Loucy (cell line): ENCODE data around the gene SLC45A2.

Experiments used
- EZH2phosphoT487 ChIP-seq: fragments of 200-600 bp; IDR thresholded peaks from 2 replicates; pipeline ENCODE4 v1.6.1; 2018; ENCODE audit warnings: antibody characterized with exemption, mild to moderate bottlenecking, moderate library complexity, borderline replicate concordance
- TF ChIP-seq, protein P1 (sequence below): fragments of 200-600 bp; sonication (generic); conservative IDR thresholded peaks from 2 replicates; pipeline ENCODE4 v1.5.1; 2014; ENCODE audit warnings: mild to moderate bottlenecking, antibody characterized with exemption, low read length

GRCh38 chr5:33975852-33976251 is 8.6 kb downstream of the SLC45A2 start:
- TF ChIP-seq, protein P1, sequence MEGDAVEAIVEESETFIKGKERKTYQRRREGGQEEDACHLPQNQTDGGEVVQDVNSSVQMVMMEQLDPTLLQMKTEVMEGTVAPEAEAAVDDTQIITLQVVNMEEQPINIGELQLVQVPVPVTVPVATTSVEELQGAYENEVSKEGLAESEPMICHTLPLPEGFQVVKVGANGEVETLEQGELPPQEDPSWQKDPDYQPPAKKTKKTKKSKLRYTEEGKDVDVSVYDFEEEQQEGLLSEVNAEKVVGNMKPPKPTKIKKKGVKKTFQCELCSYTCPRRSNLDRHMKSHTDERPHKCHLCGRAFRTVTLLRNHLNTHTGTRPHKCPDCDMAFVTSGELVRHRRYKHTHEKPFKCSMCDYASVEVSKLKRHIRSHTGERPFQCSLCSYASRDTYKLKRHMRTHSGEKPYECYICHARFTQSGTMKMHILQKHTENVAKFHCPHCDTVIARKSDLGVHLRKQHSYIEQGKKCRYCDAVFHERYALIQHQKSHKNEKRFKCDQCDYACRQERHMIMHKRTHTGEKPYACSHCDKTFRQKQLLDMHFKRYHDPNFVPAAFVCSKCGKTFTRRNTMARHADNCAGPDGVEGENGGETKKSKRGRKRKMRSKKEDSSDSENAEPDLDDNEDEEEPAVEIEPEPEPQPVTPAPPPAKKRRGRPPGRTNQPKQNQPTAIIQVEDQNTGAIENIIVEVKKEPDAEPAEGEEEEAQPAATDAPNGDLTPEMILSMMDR, result no peak
- no peak for TF ChIP-seq EZH2phosphoT487
